Endothelial cell (in vitro differentiated cells): ENCODE measurements around the gene CCAR1. TPM values are rescaled to one million over a fixed set of nuclear protein-coding genes. Genes with fewer than 3 reads are reported as not detected.
"Not testable (repeated sequence)": the region's sequence is repeated elsewhere in the genome, so short reads cannot be mapped to it uniquely, and the experiment has no call there.

ENCODE experiments used
- DNase-seq: peaks from one replicate; pipeline ENCODE4 v3.0.0; 2021; ENCODE audit warnings: low spot score
- H3K27ac Mint-ChIP-seq: one replicate; pipeline ENCODE4 v1.8.0; 2021; ENCODE audit warnings: mixed read lengths, inconsistent platforms; ENCODE audit not compliant: unreplicated experiment
- H3K27me3 Mint-ChIP-seq: one replicate; pipeline ENCODE4 v1.8.0; 2021; ENCODE audit warnings: mild to moderate bottlenecking, moderate library complexity, mixed read lengths, inconsistent platforms; ENCODE audit not compliant: unreplicated experiment
- H3K36me3 Mint-ChIP-seq: one replicate; pipeline ENCODE4 v1.8.0; 2021; ENCODE audit warnings: mild to moderate bottlenecking, low read depth, mixed read lengths, inconsistent platforms; ENCODE audit not compliant: unreplicated experiment
- H3K4me1 Mint-ChIP-seq: one replicate; pipeline ENCODE4 v1.8.0; 2021; ENCODE audit warnings: mild to moderate bottlenecking, mixed read lengths, inconsistent platforms; ENCODE audit not compliant: unreplicated experiment
- H3K4me3 Mint-ChIP-seq: one replicate; pipeline ENCODE4 v1.8.0; 2021; ENCODE audit warnings: mild to moderate bottlenecking, mixed read lengths, inconsistent platforms; ENCODE audit not compliant: unreplicated experiment
- H3K9me3 Mint-ChIP-seq: one replicate; pipeline ENCODE4 v1.8.0; 2021; ENCODE audit warnings: mixed read lengths, inconsistent platforms; ENCODE audit not compliant: unreplicated experiment
- total RNA-seq: library from RNA; stranded (reverse); fragmentation: NEBNext Ultra II Directional; extraction: Animal tissue kit (Norgen Biotek cat#: 25700); gene quantifications from one replicate; pipeline ENCODE4 v1.2.1, GENCODE V29; 2021; ENCODE audit not compliant: unreplicated experiment
- TF ChIP-seq, protein P1 (sequence below): fragments of 200-600 bp; sonication (generic); IDR thresholded peaks from one replicate; pipeline ENCODE4 v1.5.0; 2021; ENCODE audit warnings: antibody characterized with exemption; ENCODE audit not compliant: unreplicated experiment

Gene CCAR1
- total RNA-seq, 1 donor from 2014 or later: 86.1 TPM

DNA sequence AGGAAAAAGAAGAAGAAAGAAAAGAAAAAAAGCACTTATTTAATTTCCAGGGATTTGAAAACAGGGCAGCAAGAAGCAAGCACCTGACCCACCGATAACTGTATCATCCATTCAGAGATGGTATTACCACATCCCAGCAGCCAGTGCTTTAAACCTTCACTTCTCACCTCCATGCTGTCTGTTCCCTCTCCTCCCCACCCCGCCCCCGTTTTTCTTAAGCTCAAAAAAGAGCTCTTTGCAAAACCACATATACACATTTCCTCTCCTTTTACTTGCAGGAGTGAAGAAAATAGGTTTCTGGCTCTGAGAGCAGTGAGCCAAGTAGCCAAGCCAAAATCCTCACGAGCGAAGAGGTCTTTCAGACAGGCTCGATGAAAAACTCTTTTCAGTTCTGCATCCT, 108.5 kb downstream of the CCAR1 start:
- Mint-ChIP-seq H3K36me3 (peaks cover 3% of the 10 kb centered on the region), H3K27ac (no peak overlapping the region), H3K9me3 (no peaks in the 10 kb centered on the region), H3K27me3 (peaks cover 3% of the 10 kb centered on the region), H3K4me1 (no peaks in the 10 kb centered on the region), H3K4me3 (no peak overlapping the region)
- TF ChIP-seq, protein P1, sequence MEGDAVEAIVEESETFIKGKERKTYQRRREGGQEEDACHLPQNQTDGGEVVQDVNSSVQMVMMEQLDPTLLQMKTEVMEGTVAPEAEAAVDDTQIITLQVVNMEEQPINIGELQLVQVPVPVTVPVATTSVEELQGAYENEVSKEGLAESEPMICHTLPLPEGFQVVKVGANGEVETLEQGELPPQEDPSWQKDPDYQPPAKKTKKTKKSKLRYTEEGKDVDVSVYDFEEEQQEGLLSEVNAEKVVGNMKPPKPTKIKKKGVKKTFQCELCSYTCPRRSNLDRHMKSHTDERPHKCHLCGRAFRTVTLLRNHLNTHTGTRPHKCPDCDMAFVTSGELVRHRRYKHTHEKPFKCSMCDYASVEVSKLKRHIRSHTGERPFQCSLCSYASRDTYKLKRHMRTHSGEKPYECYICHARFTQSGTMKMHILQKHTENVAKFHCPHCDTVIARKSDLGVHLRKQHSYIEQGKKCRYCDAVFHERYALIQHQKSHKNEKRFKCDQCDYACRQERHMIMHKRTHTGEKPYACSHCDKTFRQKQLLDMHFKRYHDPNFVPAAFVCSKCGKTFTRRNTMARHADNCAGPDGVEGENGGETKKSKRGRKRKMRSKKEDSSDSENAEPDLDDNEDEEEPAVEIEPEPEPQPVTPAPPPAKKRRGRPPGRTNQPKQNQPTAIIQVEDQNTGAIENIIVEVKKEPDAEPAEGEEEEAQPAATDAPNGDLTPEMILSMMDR: no peak
- DNase-seq: no peak

DNA sequence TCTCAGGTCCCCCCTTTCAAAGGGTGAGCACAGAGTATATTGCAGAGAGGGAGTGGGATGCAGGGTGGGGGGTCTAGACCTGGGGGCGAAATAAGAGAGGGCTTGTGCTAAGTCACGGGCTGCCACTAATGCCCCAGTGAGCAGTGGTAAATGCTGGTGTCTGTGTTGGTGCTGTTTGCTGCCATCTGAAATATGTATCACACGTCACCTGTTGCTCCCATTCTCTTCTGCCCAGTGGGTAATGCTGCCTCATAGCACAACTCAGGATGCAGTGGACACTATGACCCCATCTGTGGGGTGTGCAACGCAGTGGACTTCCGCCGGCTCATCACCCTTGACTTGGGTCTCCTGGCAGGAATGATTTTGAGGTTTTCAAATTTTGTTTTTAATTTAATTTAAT, 108.9 kb downstream of the CCAR1 start:
- Mint-ChIP-seq H3K9me3 (no peaks in the 10 kb centered on the region), H3K4me1 (no peaks in the 10 kb centered on the region), H3K36me3 (peaks cover 3% of the 10 kb centered on the region), H3K4me3 (no peak overlapping the region), H3K27ac (no peak overlapping the region), H3K27me3 (peaks cover 3% of the 10 kb centered on the region)
- TF ChIP-seq, protein P1: no peak
- DNase-seq: no peak

DNA sequence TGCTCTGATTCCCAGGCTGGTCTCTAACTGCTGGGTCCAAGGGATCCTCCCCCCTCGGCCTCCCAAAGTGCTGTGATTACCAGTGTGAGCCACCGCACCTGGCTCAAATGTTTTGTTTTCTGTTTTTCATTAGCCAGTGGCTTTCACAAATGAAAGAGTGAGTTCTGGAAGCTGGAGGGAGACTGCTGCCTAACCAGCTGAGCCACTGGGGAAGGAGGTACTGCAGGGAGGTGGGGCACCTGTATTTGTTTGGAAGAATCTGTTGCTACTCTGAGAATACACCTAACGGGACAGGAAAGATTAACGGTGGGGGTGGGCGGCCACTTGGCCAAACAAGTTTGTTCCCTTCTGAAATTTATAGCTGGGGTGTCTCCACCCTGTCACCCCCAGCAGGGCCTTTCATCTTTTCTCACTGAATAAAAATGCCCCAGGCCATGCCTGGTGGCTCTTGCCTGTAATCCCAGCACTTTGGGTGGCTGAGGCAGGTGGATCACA, 111.0 kb downstream of the CCAR1 start:
- H3K27me3 Mint-ChIP-seq: peaks cover 3% of the 10 kb centered on the region
- no peaks in the 10 kb centered on the region for H3K36me3 Mint-ChIP-seq
- no peak for DNase-seq
- H3K27ac Mint-ChIP-seq: no peak overlapping the region
- H3K4me3 Mint-ChIP-seq: no peak overlapping the region
- TF ChIP-seq, protein P1: no peak
- no peaks in the 10 kb centered on the region for H3K4me1 Mint-ChIP-seq
- no peaks in the 10 kb centered on the region for H3K9me3 Mint-ChIP-seq

DNA sequence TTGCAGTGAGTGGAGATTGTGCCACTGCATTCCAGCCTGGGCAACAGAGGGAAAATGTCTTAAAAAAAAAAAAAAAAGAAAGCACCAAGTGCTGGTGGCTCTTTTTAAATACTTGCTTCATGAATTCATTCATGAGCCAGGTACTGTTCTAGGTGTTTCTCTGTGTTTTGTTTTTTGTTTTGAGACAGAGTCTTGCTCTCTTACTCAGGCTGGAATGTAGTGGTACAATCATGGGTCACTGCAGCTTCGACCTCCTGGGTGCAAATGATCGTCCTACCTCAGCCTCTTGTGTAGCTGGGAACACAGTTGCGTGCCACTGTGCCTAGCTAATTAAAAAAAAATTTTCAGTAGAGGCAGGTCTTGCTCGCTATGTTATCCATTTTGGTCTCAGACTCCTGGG, 111.6 kb downstream of the CCAR1 start:
- Mint-ChIP-seq H3K27ac (no peak overlapping the region), H3K27me3 (peaks cover 3% of the 10 kb centered on the region)

DNA sequence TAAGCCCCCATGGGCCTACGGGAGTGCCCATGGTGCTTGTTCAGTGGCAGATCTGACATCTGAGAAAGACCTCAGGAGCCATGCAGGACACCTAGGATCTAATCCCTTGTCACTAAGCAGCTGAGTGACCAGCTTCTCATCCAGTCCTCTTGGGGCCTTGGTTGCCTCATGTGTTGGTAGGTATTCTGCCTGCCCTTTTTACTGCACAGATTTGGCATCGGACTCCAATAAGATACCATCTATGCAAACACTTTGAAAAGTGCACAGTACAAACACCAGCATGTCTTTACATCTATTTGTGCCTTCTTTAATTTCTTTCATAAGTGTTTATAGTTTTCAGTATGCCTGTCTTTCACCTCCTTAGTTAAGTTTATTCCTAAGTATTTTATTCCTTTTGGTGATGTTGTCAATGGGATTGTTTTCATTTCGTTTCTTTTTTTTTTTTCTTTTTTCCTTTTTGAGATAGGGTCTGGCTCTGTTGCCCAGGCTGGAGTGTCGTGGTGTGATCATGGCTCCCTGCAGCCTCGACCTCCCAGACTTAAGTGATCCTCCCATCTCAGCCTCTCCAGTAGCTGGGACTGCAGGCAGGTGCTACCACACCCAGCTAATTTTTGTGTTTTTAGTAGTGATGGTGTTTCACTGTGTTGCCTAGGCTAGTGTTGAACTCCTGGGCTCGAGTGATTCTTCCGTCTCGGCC, 116.7 kb downstream of the CCAR1 start:
- TF ChIP-seq, protein P1: no peak
- DNase-seq: no peak
- Mint-ChIP-seq H3K4me3 (no peak overlapping the region), H3K27me3 (no peaks in the 10 kb centered on the region), H3K27ac (no peak overlapping the region), H3K9me3 (no peaks in the 10 kb centered on the region), H3K36me3 (no peaks in the 10 kb centered on the region), H3K4me1 (no peaks in the 10 kb centered on the region)

More for the DNA sequence above, 111.6 kb downstream of the CCAR1 start:
- Mint-ChIP-seq H3K4me3 (no peak overlapping the region), H3K4me1 (no peaks in the 10 kb centered on the region), H3K36me3 (no peaks in the 10 kb centered on the region), H3K9me3 (no peaks in the 10 kb centered on the region)
- TF ChIP-seq, protein P1: no peak
- no peak for DNase-seq

DNA sequence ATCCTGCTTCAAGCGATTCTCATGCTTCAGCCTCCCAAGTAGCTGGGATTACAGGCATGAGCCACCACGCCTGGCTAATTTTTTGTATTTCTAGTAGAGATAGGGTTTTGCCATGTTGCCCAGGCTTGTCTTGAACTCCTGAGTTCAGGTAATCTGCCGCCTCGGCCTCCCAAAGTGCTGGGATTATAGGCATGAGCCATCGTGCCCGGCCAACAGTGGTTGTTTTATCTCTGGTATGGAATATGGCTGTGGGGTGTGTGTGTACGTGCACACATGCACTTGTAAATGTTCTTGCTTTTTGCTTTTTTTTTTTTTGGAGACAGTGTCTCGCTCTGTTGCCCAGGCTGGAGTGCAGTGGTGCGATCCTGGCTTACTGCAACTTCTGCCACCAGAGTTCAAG, 119.6 kb downstream of the CCAR1 start:
- not testable (repeated sequence) for H3K27ac Mint-ChIP-seq, H3K4me3 Mint-ChIP-seq, H3K4me1 Mint-ChIP-seq, H3K9me3 Mint-ChIP-seq, H3K27me3 Mint-ChIP-seq, H3K36me3 Mint-ChIP-seq, DNase-seq
